HG02973 (cell line): ENCODE results near the gene KIAA1217.

Experiments used
- ATAC-seq: cut with Tn5 transposase; IDR thresholded peaks from one replicate; pipeline ENCODE4 v1.9.1; 2021; ENCODE audit warnings: moderate library complexity; ENCODE audit not compliant: unreplicated experiment

Gene KIAA1217

GRCh38 chr10:24536636-24537035 is 327.7 kb downstream of the KIAA1217 start:
- no peak for ATAC-seq

DNA sequence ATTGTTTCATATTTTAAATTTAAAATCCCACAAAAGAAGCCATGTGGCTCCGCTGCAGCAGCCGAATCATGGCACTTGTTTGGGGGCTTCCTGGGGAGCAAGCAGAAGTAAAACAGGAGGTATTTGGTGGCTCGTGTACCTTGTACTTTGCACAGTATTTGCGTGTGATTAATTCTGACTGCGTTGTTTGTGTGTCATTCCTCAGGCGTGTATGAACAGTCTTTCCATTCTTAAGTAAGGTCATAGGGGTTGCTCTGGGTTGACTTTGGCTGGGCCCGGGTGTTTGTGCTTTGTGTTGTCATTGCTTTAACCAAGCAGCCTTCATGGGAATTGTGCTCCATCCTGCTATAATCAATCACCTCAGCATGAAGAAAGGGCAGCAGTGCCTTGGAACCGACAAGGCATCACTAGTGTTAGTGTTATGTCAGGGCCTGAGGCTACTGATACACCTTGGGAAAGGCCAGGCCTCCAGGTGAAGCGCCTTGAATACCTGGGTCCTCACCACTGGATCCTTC is 332.4 kb downstream of the KIAA1217 start:
- no peak for ATAC-seq

- ATAC-seq: no peak
These were observed 333.7 kb downstream of the KIAA1217 start for GRCh38 chr10:24542314-24543270.

DNA sequence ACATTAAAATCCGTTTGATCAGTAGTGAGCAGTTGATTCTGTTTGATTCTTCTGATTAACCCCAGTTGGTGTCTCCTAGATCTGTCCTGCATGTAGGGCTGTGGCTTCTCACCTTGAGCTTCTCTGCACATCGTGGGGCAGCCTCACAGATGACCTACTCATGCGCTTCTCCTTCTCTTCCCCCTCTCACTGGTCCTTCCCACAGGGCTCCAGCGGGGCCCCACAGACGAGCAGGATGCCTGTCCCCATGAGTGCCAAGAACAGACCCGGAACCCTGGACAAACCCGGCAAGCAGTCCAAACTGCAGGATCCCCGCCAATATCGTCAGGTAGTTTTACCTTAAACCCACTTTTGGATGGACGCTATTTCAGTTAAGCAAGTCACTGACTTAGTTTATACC is 335.8 kb downstream of the KIAA1217 start:
- no peak for ATAC-seq

GRCh38 chr10:24545585-24545984 is 336.6 kb downstream of the KIAA1217 start:
- no peak for ATAC-seq

DNA sequence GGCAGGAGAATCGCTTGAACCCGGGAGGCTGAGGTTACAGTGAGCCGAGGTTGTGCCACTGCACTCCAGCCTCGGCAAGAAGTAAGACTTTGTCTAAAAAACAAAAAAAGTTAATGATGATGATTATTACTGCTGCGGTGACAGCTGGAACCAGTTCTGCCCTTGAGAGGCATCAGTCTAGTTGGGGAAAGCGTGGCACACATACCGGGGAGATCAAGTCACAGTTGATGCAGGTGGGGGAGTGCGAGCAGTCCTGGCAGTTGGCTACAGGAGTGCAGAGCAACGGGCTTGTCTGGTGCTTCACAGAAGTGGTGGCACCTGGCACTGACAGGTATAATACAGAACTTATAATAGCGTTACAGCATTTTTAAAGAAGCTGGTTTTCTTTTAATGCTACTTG is 341.7 kb downstream of the KIAA1217 start:
- no peak for ATAC-seq

- no peak for ATAC-seq
These were observed 342.2 kb downstream of the KIAA1217 start for GRCh38 chr10:24551161-24551560.

GRCh38 chr10:24552346-24553016 is 343.5 kb downstream of the KIAA1217 start:
- no peak for ATAC-seq

DNA sequence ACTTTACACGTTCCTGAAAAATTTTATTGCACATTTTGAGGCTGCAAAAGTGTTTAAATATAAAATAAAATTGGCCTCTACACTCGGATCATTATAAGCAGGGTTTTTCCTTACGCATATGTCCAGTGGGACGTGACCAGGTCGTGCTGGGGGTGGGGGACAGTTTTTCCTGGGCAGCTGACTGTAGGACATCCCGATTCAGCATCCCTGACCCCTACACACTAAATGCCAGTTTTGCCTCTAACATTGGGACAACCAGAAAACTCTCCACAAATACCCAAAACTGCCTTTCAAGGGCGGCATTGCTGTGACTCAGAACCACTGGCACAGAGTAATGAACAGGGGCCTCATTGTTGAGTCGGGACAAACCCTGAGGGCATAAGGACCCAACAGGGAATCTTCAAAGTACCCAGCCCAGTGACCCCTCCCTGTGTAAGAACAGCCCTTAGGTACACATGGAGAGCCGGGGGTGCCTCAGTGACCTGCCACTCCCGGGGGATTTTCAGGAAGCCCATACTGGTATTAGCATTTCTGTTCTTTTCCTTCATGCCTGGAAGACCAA is 344.2 kb downstream of the KIAA1217 start:
- ATAC-seq: no peak

DNA sequence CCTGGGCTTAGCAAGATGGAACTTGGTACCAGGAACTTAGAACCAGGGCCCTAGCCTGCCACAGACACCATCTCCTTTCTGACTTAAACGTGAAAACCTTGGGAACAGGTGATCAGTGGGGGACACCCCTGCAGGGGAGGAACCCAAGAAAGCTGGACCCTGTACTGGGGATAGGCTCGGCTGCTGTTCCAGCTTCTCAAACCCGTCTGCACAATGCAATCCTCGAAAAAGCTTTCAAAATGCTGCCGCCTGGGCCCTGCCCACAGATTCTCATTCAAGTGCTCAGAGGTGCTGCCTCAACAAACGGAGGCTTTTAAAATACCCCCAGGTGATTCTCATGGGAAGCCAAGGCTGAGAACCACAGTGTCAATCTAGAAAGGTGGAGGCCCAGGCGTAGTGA is 345.1 kb downstream of the KIAA1217 start:
- no peak for ATAC-seq

DNA sequence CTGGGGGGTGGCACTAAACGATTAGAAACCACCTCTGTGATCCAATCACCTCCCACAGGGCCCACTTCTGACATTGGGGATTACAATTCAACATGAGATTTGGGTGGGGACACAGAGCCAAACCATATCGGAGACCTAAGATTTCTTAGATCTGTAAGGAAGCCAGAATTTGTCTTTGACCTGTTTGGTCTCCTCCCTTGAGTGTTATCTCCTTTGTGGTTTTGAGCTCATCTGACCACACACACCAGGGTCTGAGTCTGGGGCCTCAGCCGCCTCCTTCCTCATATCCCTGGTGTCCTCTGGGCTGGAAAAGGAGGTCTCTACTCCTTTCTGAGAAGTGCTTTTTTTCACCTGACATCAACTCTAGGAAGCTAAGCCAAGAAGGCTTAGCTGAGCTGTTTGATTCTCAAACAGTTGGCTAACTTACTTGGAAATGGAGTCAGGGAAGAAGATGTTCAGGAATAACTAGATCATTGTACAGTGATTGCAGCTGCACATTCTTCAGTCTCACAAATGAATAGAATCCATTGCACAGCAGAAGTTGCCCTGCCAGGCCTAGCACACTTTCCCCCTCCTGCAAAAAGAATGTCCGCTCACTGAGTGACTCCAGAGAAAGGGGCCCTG is 347.3 kb downstream of the KIAA1217 start:
- ATAC-seq: no peak

DNA sequence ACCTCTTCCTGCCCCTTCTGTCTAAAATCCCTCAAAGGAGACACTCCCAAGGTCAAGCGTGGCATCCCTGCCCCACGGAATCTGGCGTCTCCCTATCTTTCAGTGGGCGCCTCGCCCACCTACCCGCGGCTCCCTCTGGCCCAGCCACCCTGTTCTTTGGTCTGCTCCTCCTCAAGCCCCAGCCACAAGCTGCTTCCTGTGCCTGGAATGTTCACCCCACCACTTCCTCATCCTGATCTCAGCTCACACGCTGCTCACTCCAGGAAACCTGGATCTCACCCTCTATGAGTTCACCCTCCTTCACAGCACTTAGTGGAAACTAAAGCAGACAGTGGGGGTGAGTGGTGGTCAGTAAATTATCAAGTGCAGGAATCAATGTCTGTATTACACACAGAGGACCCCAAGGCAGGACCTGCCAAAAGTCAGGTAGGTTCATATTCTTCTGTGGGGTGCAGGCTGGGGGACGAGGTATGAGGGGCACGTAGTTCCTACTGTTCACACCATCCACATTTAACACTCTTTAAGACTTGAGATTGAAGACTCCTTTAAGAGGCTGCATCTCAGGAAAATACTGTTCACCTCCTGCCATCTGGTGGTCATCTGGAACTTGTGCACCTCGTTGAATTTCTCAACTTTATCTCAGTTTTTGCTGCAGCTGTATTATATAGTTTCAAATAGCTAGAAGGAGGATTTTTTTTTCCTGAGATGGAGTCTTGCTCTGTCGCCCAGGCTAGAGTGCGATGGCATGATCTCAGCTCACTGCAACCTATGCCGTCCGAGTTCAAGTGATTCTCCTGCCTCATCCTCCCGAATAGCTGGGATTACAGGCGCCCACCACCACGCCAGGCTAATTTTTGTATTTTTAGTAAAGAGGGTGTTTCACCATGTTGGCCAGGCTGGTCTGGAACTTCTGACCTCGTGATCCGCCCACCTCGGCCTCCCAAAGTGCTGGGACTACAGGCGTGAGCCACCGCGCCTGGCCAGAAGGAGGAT is 348.1 kb downstream of the KIAA1217 start:
- ATAC-seq: peak; percentile 62

DNA sequence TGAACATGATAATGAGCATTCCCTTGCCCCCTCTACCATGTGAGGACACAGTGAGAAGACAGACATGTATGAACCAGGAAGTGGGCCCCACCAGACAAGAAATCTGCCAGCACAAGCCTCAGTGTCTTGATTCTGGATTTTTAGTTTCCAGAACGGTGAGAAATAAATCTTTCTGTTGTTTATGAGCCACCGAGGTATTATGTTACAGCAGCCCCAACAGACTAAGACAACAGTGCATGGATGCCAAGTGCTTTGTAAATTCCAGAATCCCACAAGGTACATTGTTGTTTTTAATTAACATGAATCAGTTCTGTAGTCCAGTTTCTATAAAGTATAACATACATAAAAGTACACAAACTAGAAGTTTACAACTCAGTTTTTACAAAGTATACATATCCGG is 352.5 kb downstream of the KIAA1217 start:
- no peak for ATAC-seq

DNA sequence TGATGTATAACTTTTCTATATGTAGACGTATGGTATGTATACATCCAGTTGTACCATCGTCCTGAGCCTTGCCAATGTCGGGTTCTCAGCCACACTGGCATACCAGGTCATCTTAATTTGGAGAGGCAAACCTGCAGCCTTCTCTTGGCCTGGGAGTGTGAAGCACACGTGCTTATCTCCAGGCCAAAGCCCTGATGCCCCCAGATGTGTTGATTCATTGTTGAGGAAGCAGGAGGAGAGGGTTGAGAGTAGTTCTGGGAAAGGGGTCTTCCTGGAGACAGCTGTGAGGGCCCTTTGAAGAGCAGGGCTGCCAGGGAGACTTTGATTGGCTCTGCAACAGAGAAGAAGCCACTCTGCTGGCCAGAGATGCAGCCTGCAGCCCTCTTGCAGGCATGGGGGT is 359.1 kb downstream of the KIAA1217 start:
- no peak for ATAC-seq

- ATAC-seq: no peak
These were observed 360.4 kb downstream of the KIAA1217 start for GRCh38 chr10:24569330-24569796.

DNA sequence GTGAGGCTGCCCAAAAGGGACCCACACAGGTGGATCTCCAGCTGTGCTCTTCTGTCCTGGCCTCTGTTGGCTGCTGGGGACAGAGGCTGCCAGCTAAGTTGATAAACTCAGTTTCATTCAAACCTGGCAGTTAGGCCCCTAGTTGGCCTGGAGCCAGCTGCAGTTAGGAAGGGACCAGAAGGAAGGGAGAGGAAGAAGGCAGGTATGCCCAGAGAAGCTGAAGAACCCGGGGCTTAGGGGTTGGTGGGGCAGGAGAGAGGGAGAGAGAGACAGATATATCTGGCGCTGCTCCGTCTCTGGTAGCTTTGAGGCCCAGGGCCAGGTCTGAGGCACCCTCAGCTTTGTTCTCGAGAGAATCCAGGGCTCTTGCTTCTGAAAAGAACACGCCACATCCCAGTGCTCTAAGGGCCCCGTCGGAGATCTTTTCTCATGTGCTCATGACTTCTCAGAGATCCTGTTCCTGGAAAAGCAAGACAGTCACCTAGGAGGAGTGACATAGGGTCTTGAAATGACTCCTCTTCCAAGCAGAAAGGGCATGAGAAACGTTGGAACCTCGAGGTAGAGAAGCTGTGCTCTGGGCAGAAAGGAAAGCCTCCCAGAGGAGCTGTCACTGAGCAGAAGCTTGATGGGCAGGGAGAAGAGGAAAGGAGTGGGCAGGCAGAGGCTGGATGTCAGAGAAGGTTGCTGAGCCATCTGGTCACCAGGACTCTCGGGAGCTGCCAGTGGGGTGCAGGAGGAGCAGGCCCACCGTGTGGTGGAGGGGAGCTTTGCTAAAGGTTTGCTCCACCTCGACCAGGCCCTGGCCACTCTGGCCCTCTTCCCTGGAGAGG is 361.1 kb downstream of the KIAA1217 start:
- ATAC-seq: no peak

DNA sequence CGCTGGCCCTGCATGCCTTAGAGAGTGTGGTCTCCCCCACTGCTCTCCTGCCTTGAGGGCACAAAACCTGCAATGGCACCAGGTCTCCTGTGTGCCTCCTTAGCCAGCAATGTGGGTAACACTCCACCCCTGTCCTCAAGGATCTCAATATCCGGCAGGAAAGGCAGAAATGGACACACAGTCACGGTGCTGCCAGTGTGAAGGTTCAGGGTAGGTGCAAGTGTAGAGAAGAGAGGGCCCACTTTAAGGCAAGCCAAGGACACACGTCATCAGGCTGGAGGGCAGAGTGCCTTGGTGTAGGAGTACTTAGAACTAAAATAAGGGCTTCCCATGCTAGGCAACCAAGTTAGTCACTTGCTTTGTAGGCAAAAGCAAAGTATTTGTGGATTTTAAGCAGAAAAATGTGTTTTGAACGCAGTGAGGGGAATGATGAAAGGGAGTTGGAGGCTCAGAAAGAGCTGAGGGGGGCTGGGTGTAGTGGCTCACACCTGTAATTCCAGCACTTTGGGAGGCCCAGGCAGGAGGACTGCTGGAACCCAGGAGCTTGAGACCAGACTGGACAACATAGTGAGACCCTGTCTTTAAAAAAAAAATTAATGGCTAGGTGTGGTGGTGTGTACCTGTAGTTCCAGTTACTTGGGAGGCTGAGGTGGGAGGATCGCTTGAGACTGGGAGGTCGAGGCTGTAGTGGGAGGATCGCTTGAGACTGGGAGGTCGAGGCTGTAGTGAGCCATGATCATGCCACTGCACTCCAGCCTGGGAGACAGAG is 361.9 kb downstream of the KIAA1217 start:
- no peak for ATAC-seq

- ATAC-seq: no peak
These were observed 363.0 kb downstream of the KIAA1217 start for GRCh38 chr10:24571870-24572450.
